Fibroblast of villous mesenchyme (primary cell): Measurements from ENCODE around the gene PRSS2. TPM values are rescaled to one million over a fixed set of nuclear protein-coding genes. Genes with fewer than 3 reads are reported as not detected.

Experiments used
- DNase-seq: peaks from one replicate; pipeline ENCODE4 v3.0.0-alpha.2; 2010; ENCODE audit warnings: low read depth
- H3K4me3 ChIP-seq: 2 replicates; pipeline ENCODE4 v1.5.1; 2011; ENCODE audit warnings: low read depth, mild to moderate bottlenecking, low read length
- total RNA-seq: library from RNA; depleted of rRNA; stranded (reverse); fragments of >200 nt; gene quantifications from 2 replicates; pipeline ENCODE4 v1.2.3, GENCODE V29; 2012
- TF ChIP-seq, protein P1 (sequence below): IDR thresholded peaks from 2 replicates; pipeline ENCODE4 v1.5.1; 2012; ENCODE audit warnings: low read depth, mild to moderate bottlenecking, low read length; ENCODE audit not compliant: insufficient read depth

Gene PRSS2
- total RNA-seq, 1 donor: not detected

GRCh38 chr7:142799437-142799835 is 28.7 kb downstream of the PRSS2 start:
- TF ChIP-seq, protein P1, sequence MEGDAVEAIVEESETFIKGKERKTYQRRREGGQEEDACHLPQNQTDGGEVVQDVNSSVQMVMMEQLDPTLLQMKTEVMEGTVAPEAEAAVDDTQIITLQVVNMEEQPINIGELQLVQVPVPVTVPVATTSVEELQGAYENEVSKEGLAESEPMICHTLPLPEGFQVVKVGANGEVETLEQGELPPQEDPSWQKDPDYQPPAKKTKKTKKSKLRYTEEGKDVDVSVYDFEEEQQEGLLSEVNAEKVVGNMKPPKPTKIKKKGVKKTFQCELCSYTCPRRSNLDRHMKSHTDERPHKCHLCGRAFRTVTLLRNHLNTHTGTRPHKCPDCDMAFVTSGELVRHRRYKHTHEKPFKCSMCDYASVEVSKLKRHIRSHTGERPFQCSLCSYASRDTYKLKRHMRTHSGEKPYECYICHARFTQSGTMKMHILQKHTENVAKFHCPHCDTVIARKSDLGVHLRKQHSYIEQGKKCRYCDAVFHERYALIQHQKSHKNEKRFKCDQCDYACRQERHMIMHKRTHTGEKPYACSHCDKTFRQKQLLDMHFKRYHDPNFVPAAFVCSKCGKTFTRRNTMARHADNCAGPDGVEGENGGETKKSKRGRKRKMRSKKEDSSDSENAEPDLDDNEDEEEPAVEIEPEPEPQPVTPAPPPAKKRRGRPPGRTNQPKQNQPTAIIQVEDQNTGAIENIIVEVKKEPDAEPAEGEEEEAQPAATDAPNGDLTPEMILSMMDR: no peak
- H3K4me3 ChIP-seq: no peak overlapping the region
- DNase-seq: no peak

DNA sequence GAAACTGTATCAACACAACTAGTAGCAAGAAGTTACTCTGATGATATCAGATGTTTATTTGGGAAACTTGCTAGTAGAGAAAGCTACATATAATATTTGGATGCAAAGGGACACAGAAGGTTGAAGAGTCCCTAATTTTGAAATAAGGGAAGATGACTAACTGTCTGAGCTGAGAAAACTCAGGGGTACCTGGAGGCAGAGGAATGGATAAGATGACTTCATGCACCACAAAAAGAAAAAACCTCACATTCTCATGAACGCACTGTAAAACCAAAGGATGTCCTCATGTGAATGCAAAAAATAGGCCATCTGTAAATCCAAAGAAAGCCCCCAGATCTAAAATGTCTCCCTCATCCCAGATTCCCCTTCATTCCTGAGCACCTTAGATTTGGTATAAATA is 29.3 kb downstream of the PRSS2 start:
- H3K4me3 ChIP-seq: no peak overlapping the region
- TF ChIP-seq, protein P1: no peak
- DNase-seq: no peak

- DNase-seq: no peak
- TF ChIP-seq, protein P1: no peak
- H3K4me3 ChIP-seq: no peak overlapping the region
Measured at GRCh38 chr7:142800699-142801260, 30.0 kb downstream of the PRSS2 start.

DNA sequence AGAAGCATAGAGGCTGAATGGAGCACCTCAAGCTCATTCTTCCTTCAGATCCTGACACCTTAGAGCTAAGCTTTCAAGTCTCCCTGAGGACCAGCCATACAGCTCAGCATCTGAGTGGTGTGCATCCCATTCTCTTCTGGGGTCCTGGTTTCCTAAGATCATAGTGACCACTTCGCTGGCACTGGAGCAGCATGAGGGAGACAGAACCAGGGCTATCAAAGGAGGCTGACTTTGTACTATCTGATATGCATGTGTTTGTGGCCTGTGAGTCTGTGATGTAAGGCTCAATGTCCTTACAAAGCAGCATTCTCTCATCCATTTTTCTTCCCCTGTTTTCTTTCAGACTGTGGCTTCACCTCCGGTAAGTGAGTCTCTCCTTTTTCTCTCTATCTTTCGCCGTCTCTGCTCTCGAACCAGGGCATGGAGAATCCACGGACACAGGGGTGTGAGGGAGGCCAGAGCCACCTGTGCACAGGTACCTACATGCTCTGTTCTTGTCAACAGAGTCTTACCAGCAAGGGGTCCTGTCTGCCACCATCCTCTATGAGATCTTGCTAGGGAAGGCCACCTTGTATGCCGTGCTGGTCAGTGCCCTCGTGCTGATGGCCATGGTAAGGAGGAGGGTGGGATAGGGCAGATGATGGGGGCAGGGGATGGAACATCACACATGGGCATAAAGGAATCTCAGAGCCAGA is 31.0 kb downstream of the PRSS2 start:
- TF ChIP-seq, protein P1: no peak
- DNase-seq: no peak
- H3K4me3 ChIP-seq: no peak overlapping the region

DNA sequence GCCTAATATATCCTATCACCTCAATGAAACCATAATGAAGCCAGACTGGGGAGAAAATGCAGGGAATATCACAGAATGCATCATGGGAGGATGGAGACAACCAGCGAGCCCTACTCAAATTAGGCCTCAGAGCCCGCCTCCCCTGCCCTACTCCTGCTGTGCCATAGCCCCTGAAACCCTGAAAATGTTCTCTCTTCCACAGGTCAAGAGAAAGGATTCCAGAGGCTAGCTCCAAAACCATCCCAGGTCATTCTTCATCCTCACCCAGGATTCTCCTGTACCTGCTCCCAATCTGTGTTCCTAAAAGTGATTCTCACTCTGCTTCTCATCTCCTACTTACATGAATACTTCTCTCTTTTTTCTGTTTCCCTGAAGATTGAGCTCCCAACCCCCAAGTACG is 31.5 kb downstream of the PRSS2 start:
- H3K4me3 ChIP-seq: no peak overlapping the region
- no peak for DNase-seq
- TF ChIP-seq, protein P1: no peak

GRCh38 chr7:142803901-142804300 is 33.1 kb downstream of the PRSS2 start:
- TF ChIP-seq, protein P1: no peak
- no peak overlapping the region for H3K4me3 ChIP-seq
- no peak for DNase-seq
